GM12873 (cell line): ENCODE measurements around the gene DRAM2.

Experiments used
- TF ChIP-seq, protein P1 (sequence below): IDR thresholded peaks from 2 replicates; pipeline ENCODE4 v1.5.1; 2012; ENCODE audit warnings: low read depth, mild to moderate bottlenecking, moderate library complexity, low read length, control low read depth; ENCODE audit not compliant: insufficient read depth; ENCODE audit errors: missing control alignments

Gene DRAM2

DNA sequence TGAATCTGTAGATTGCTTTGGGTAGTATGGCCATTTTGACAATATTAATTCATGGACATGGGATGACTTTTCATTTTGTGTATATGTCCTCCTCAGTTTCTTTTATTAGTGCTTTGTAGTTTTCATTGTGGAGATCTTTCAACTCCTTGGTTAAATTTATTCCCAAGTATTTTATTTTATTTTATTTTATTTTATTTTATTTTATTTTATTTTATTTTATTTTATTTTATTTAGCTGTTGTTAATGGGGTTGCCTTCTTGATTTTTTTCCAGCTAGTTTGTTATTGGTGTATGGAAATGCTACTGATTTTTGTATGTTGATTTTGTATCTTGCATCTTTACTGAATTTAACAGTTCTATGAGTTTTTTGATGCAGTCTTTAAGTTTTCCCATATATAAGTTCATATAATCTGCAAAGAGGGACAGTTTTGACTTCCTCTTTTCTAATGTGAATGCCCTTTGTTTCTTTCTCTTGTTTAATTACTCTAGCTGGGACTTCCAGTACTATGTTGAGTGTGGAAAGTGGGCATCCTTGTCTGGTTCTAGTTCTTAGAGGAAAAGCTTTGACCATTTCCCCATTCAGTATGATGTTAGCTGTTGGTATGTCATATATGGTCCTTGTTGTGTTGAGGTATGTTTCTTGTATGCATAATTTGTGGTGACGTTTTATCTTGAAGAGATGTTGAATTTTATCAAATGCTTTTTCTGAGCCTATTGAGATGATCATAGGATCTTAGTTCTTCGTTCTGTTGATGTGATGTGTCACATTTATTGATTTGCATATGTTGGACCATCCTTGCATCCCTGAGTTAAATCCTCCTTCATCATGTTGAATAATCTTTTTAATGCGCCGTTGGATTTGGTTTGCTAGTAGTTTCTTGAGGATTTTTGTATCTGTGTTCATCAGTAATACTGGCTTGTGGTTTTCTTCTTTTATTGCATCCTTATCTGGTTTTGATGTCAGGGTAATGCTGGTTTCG, 14.4 kb upstream of the DRAM2 start:
- TF ChIP-seq, protein P1, sequence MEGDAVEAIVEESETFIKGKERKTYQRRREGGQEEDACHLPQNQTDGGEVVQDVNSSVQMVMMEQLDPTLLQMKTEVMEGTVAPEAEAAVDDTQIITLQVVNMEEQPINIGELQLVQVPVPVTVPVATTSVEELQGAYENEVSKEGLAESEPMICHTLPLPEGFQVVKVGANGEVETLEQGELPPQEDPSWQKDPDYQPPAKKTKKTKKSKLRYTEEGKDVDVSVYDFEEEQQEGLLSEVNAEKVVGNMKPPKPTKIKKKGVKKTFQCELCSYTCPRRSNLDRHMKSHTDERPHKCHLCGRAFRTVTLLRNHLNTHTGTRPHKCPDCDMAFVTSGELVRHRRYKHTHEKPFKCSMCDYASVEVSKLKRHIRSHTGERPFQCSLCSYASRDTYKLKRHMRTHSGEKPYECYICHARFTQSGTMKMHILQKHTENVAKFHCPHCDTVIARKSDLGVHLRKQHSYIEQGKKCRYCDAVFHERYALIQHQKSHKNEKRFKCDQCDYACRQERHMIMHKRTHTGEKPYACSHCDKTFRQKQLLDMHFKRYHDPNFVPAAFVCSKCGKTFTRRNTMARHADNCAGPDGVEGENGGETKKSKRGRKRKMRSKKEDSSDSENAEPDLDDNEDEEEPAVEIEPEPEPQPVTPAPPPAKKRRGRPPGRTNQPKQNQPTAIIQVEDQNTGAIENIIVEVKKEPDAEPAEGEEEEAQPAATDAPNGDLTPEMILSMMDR = no peak

DNA sequence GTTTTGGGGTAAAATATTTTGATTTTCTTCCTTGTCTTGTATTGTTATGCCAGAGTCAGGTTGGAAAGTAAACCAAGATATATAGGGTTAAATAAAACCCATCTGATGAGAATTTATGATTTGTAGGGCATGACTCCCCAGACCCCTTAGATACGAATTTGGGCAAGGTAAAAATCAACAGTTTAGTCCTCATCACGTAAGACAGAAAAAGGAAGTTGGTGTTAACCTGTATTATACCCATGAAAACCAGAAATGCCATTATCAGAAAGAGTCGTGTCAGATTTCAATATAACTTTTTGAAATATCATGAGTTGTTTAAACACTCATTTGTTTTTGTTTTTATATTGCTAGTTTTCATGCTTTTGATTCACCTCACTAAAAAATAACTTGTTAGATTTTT, 11.9 kb upstream of the DRAM2 start:
- TF ChIP-seq, protein P1 = no peak

DNA sequence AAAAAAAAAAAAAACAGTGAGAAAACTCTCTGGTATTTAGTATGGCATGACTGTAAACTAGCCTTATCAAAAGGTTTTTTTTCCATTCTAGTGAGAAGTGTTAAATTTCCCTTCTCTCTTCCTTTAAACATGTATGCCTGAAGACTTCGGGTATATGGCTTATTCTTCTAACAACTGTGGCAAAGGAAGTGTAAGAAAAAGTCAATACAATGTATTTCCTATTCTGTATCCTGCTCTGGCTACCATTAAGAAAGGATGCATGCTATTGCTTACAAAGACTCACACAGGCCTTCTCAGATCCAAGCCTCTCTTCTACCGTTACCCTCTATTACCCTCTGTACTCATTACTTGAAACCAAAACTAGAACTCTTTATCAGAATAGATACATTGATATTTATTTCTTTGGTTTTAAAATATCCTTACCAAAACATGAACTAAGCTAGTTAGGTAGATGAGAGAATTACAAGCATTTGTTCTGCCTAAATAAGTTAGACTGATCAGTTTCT, 8.5 kb upstream of the DRAM2 start:
- TF ChIP-seq, protein P1 = no peak

DNA sequence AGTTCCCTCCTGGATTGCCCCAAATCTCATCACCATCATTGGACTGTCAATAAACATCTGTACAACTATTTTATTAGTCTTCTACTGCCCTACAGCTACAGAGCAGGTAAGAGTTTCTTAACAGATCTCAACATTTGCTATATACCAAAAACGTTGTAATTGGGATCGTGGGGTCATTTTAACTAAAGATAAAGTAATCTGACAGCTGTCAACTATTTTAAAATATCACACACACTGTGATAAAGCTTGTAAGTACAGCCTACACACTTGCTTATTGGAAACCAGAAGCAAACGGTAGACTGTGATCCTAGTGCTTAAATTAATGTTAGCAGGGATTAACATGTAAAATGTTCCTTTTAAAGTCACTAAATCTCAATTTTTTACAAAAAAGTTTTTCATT, 8.1 kb upstream of the DRAM2 start:
- TF ChIP-seq, protein P1 = no peak

DNA sequence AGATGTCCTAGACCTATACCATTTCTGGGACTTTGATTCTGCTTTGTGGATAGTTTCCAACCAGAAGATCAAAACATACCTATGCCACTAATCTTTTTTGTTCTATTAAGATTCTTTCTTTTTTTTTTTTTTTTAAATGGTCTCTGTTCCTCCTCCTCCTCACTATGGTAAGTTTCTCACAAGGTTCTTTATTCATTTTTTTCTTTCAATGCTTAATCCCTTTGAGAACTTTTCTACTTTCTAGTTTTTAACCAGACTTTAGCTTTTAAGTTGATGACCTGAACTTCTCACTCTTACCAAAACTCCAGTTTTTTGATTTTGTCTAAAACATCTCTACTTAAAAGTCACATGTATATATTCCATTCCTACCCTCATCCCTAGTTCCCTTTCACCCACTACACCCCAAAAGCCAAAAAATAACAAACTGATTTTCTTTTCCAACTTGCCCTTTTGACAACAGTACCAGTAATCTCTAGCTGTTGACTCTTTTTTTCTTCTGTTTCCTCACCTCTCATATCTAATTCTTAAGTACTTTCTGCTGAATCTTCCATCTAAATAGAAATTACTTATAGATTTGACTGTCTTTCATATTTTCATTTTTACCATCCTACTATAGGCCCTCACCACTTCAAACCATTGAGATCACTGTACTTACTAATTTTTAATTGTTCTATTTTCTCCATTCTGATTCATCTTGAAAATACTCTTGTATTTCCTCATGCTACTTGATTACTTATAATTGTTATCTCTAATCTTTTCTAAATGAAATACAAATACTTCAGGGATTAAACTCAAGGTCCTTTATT, 6.3 kb upstream of the DRAM2 start:
- TF ChIP-seq, protein P1 = no peak

DNA sequence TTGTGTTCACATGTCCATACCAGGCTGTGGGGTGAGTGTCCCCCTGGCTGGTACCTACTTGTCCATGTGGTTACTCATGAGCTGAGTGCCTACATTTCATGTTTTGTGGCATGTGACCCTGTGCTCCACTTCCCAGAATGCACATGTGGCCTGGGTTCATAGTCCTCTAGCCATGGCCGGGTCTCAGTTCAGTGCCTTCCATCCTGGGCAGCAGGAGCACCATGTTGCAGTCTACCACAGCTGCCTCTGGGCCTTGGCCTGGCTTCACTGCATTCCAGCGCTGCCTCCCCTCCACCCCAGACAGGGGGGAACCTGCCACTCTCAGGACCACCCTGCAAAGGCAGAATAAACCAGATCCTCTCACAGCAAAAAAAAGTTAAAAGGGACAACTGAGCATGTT, 5.6 kb upstream of the DRAM2 start:
- TF ChIP-seq, protein P1 = no peak

DNA sequence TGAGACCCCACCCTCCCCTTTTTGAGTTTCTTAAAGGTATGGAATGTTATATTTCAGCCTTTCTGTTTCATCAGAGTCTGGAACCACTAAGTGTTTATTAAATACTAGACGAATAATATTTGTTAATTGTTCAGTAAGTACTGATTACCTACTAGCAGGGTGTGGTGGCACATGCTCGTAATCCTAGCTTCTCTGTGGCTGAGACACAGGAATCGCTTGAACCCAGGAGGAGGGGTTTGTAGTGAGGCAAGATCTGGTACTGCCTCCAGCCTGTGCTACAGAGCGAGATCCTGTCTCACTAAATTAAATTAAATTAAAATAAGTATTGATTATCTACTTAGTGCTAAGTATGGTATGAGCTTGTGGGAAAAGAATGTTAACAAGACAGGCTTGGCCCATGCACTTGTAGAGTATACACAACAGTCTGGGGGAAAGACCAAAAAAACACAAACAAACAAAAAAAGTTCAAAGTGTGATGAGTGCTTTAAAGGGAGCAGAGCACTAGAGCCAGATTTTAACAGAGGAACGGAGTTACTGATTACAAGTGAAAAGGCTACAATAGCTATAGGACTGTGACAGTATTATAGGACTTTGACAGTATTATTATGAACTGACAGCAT, 2.6 kb upstream of the DRAM2 start:
- TF ChIP-seq, protein P1 = no peak
